Liver (tissue), 9 donors: Measurements from ENCODE around the gene ASIC1. TPM values are rescaled to one million over a fixed set of nuclear protein-coding genes. Genes with fewer than 3 reads are reported as not detected.

Source experiments
- DNase-seq: peaks from one replicate; pipeline ENCODE4 v3.0.0-alpha.2; 2017; ENCODE audit warnings: low spot score
- H3K27ac ChIP-seq, 2 donors: one replicate each; pipeline ENCODE4 v1.7.0; 2013; ENCODE audit warnings: inconsistent platforms in 2 of 2, low read length in 2 of 2, control low read depth in 1 of 2, low read depth in 1 of 2, mild to moderate bottlenecking in 1 of 2
- H3K27me3 ChIP-seq, 4 donors: one replicate each; pipeline versions ENCODE4 v1.6.1 to v1.7.0; 2013; ENCODE audit warnings: low read length in 3 of 4, inconsistent platforms in 1 of 4, mild to moderate bottlenecking in 1 of 4, moderate library complexity in 1 of 4; ENCODE audit not compliant: control insufficient read depth in 4 of 4, insufficient read depth in 4 of 4
- H3K36me3 ChIP-seq, 4 donors: one replicate each; pipeline versions ENCODE4 v1.6.1 to v1.7.0; 2013; ENCODE audit warnings: low read length in 3 of 4, mild to moderate bottlenecking in 3 of 4, low read depth in 1 of 4, moderate library complexity in 1 of 4; ENCODE audit not compliant: control insufficient read depth in 4 of 4, insufficient read depth in 3 of 4
- H3K4me1 ChIP-seq, 4 donors: one replicate each; pipeline versions ENCODE4 v1.6.1 to v1.7.0; 2013; ENCODE audit warnings: low read length in 3 of 4, mild to moderate bottlenecking in 3 of 4, moderate library complexity in 1 of 4; ENCODE audit not compliant: control insufficient read depth in 4 of 4, insufficient read depth in 4 of 4
- H3K4me3 ChIP-seq, 3 donors: one replicate each; pipeline versions ENCODE4 v1.6.1 to v1.7.0; 2013; ENCODE audit warnings: low read length in 3 of 3, control low read depth in 1 of 3, low read depth in 1 of 3, mild to moderate bottlenecking in 1 of 3
- H3K9ac ChIP-seq, 2 donors: one replicate each; pipeline ENCODE4 v1.7.0; 2013; ENCODE audit warnings: low read length in 2 of 2, mild to moderate bottlenecking in 2 of 2, moderate library complexity in 2 of 2, control low read depth in 1 of 2, low read depth in 1 of 2
- H3K9me3 ChIP-seq, 4 donors: one replicate each; pipeline versions ENCODE4 v1.6.1 to v1.7.0; 2013; ENCODE audit warnings: low read length in 3 of 4; ENCODE audit not compliant: control insufficient read depth in 4 of 4
- EGR1 ChIP-seq, 2 donors: IDR thresholded peaks; 2 replicates each; pipeline ENCODE4 v1.6.1; 2016 to 2018; ENCODE audit warnings: antibody characterized with exemption in 2 of 2, low read depth in 2 of 2
- FOXA1 ChIP-seq: IDR thresholded peaks from 2 replicates; pipeline ENCODE4 v1.6.1; 2016; ENCODE audit warnings: antibody characterized with exemption
- FOXA2 ChIP-seq: IDR thresholded peaks from 2 replicates; pipeline ENCODE4 v1.6.1; 2016; ENCODE audit warnings: antibody characterized with exemption
- GABPA ChIP-seq, 2 donors: IDR thresholded peaks in 1 of 2; conservative IDR thresholded peaks in 1 of 2; 2 replicates each; pipeline ENCODE4 v1.6.1; 2016; ENCODE audit warnings: antibody characterized with exemption in 2 of 2, mild to moderate bottlenecking in 1 of 2, moderate library complexity in 1 of 2
- HNF4A ChIP-seq, 2 donors: conservative IDR thresholded peaks; 2 replicates each; pipeline ENCODE4 v1.6.1; 2016; ENCODE audit warnings: antibody characterized with exemption in 2 of 2, mild to moderate bottlenecking in 2 of 2
- HNF4G ChIP-seq: IDR thresholded peaks from 2 replicates; pipeline ENCODE4 v1.6.1; 2016; ENCODE audit warnings: antibody characterized with exemption
- JUND ChIP-seq, 2 donors: IDR thresholded peaks; 2 replicates each; pipeline ENCODE4 v1.6.1; 2016; ENCODE audit warnings: antibody characterized with exemption in 2 of 2
- NR2F2 ChIP-seq: IDR thresholded peaks from 2 replicates; pipeline ENCODE4 v1.6.1; 2016; ENCODE audit warnings: antibody characterized with exemption
- RAD21 ChIP-seq, 2 donors: IDR thresholded peaks; 2 replicates each; pipeline ENCODE4 v1.6.1; 2016; ENCODE audit warnings: antibody characterized with exemption in 2 of 2, mild to moderate bottlenecking in 2 of 2
- SP1 ChIP-seq: IDR thresholded peaks from 2 replicates; pipeline ENCODE4 v1.6.1; 2018; ENCODE audit warnings: antibody characterized with exemption, mild to moderate bottlenecking
- TAF1 ChIP-seq: conservative IDR thresholded peaks from 2 replicates; pipeline ENCODE4 v1.6.1; 2016; ENCODE audit warnings: antibody characterized with exemption, mild to moderate bottlenecking
- YY1 ChIP-seq: IDR thresholded peaks from 2 replicates; pipeline ENCODE4 v1.6.1; 2016; ENCODE audit warnings: antibody characterized with exemption, mild to moderate bottlenecking
- WGBS: extraction: QIAGEN DNeasy Blood & Tissue Kit; methylation state at CpG from one replicate; pipeline ENCODE4 v1.1.7; 2013; 5-methylcytosine and 5-hydroxymethylcytosine counted together
- polyA plus RNA-seq, 2 donors: library from polyadenylated mRNA; stranded (reverse) in 1 of 2; unstranded in 1 of 2; fragments of 200-250 nt in 1 of 2; fragments of >200 nt in 1 of 2; fragmentation: Nextera tagmentation in 1 of 2; extraction: Ambion mirVana in 1 of 2; gene quantifications; one replicate each; pipeline versions ENCODE4 v1.2.1 to v1.2.3, GENCODE V29; 2013 to 2015
- total RNA-seq, 2 donors: library from RNA; depleted of rRNA; stranded (reverse); fragments of >200 nt; gene quantifications; one replicate each; pipeline ENCODE4 v1.2.3, GENCODE V29; 2014
- TF ChIP-seq, protein P1 (sequence below): IDR thresholded peaks from 2 replicates; pipeline ENCODE4 v1.6.1; 2016; ENCODE audit warnings: antibody characterized with exemption, mild to moderate bottlenecking
- TF ChIP-seq, protein P2 (sequence below): IDR thresholded peaks from 2 replicates; pipeline ENCODE4 v1.6.1; 2016; ENCODE audit warnings: antibody characterized with exemption
- TF ChIP-seq, protein P3 (sequence below): IDR thresholded peaks from 2 replicates; pipeline ENCODE4 v1.6.1; 2016; ENCODE audit warnings: antibody characterized with exemption
- TF ChIP-seq, protein P4 (sequence below): fragments of 150-350 bp; IDR thresholded peaks from 2 replicates; pipeline ENCODE4 v1.5.1; 2017; ENCODE audit warnings: improper control_type of control experiment, low read depth, low read length; ENCODE audit not compliant: missing input control
- donor health status: healthy.
- donor health status: healthy.
- donor health status: healthy.
- donor health status: healthy.
- donor health status: healthy.

ASIC1 gene
- total and polyA plus RNA-seq, 4 donors, result 0.05 to 0.08 (median 0.06) TPM; not detected in 1

DNA sequence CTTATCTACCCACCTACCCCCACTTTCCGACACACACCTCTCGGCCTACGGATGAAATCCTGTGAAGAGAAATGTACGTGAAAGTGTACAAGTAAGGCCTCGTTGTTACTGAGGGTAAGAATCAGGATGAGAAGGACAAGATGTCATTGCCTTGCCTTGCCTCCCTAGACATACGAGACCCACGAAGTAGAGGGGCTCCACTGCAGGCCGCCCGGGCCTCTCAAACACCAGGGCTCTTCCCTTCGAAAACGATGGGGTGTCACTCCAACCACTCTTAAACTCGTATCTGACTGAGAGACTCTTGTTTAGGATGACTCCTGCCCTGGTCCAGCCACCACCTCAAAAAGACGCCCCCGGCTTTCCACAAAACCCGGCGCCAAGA lies 32.6 kb upstream of the ASIC1 start:
- H3K4me1 ChIP-seq, result peaks cover 0 to 7% (median 5%) of the 10 kb centered on the region in 4 donors
- H3K9me3 ChIP-seq, result no peaks in the 10 kb centered on the region
- no peak overlapping the region for H3K27ac ChIP-seq
- H3K27me3 ChIP-seq, result no peaks in the 10 kb centered on the region
- peak overlapping the region; percentile 76 to 93 (median 81) for H3K4me3 ChIP-seq
- no peak for DNase-seq
- no peaks in the 10 kb centered on the region for H3K36me3 ChIP-seq
- TF ChIP-seq SP1 (no peak), FOXA1 (no peak), GABPA (IDR thresholded peaks at IDR 0.05 in 1 of 2, conservative IDR thresholded peaks at IDR 0.05 in 1 of 2) (no peak), HNF4A (conservative IDR thresholded peaks at IDR 0.05) (no peak), YY1 (no peak), RAD21 (IDR thresholded peaks at IDR 0.05) (no peak), TAF1 (no peak), EGR1 (IDR thresholded peaks at IDR 0.05; ENCODE audit: low read depth in 2 of 2) (no peak)
- TF ChIP-seq, protein P1, sequence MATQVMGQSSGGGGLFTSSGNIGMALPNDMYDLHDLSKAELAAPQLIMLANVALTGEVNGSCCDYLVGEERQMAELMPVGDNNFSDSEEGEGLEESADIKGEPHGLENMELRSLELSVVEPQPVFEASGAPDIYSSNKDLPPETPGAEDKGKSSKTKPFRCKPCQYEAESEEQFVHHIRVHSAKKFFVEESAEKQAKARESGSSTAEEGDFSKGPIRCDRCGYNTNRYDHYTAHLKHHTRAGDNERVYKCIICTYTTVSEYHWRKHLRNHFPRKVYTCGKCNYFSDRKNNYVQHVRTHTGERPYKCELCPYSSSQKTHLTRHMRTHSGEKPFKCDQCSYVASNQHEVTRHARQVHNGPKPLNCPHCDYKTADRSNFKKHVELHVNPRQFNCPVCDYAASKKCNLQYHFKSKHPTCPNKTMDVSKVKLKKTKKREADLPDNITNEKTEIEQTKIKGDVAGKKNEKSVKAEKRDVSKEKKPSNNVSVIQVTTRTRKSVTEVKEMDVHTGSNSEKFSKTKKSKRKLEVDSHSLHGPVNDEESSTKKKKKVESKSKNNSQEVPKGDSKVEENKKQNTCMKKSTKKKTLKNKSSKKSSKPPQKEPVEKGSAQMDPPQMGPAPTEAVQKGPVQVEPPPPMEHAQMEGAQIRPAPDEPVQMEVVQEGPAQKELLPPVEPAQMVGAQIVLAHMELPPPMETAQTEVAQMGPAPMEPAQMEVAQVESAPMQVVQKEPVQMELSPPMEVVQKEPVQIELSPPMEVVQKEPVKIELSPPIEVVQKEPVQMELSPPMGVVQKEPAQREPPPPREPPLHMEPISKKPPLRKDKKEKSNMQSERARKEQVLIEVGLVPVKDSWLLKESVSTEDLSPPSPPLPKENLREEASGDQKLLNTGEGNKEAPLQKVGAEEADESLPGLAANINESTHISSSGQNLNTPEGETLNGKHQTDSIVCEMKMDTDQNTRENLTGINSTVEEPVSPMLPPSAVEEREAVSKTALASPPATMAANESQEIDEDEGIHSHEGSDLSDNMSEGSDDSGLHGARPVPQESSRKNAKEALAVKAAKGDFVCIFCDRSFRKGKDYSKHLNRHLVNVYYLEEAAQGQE, result no peak
- TF ChIP-seq, protein P2, sequence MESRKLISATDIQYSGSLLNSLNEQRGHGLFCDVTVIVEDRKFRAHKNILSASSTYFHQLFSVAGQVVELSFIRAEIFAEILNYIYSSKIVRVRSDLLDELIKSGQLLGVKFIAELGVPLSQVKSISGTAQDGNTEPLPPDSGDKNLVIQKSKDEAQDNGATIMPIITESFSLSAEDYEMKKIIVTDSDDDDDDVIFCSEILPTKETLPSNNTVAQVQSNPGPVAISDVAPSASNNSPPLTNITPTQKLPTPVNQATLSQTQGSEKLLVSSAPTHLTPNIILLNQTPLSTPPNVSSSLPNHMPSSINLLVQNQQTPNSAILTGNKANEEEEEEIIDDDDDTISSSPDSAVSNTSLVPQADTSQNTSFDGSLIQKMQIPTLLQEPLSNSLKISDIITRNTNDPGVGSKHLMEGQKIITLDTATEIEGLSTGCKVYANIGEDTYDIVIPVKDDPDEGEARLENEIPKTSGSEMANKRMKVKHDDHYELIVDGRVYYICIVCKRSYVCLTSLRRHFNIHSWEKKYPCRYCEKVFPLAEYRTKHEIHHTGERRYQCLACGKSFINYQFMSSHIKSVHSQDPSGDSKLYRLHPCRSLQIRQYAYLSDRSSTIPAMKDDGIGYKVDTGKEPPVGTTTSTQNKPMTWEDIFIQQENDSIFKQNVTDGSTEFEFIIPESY, result no peak
- TF ChIP-seq, protein P3, sequence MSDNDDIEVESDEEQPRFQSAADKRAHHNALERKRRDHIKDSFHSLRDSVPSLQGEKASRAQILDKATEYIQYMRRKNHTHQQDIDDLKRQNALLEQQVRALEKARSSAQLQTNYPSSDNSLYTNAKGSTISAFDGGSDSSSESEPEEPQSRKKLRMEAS, result no peak
- TF ChIP-seq, protein P4, sequence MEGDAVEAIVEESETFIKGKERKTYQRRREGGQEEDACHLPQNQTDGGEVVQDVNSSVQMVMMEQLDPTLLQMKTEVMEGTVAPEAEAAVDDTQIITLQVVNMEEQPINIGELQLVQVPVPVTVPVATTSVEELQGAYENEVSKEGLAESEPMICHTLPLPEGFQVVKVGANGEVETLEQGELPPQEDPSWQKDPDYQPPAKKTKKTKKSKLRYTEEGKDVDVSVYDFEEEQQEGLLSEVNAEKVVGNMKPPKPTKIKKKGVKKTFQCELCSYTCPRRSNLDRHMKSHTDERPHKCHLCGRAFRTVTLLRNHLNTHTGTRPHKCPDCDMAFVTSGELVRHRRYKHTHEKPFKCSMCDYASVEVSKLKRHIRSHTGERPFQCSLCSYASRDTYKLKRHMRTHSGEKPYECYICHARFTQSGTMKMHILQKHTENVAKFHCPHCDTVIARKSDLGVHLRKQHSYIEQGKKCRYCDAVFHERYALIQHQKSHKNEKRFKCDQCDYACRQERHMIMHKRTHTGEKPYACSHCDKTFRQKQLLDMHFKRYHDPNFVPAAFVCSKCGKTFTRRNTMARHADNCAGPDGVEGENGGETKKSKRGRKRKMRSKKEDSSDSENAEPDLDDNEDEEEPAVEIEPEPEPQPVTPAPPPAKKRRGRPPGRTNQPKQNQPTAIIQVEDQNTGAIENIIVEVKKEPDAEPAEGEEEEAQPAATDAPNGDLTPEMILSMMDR, result no peak
- H3K9ac ChIP-seq, result peak overlapping the region; percentile 53 to 68
- WGBS, result 3% methylated on average over 16 of the region's 16 CpGs

DNA sequence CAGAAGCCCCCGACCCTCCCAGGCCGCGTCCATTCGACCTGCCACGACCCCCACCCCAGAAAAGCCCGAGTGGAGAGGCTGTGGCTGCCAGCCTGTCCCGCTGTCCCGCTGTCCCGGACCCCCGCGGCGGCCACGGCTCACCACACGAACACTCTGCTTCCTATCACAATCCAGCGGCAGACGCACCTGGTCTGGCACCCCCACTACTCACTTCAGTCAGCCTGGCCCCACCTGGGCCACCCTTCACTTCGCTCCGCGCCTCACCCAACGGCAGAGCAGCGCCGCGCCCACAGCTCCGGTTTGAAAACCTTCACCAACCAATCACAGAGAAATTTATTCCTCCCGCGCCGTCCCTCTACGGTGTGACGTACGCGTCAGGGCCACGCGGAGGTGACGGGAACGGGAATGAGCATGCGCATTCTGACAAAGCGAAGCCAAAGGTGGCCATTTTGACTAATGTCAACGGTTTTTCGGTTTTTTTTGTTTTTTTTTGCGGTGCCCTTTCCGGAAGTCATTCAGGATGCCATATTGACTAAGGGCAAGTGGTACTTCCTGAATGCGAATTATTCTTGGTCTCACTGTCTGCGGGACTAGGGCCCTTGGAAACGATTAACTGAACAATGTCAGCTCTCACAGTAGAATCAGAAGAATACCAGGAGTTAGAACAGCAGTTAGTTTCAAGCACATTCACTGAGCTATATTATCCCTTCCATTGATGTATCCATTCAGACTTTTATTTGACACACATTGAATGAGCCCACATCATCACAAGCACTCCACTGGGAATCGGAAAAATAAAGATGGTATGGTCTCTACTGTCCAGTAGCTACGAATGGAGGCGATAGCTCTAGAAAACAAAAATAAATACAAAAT lies 32.0 kb upstream of the ASIC1 start, which contains the start of gene RACGAP1:
Gene RACGAP1 (minus strand): TSS at position 308 of the 873 bp plus-strand sequence. CDS start 8,779 bp downstream, outside the sequence.
- DNase-seq, result peak; percentile 92
- H3K36me3 ChIP-seq, result no peaks in the 10 kb centered on the region
- WGBS, result 5% methylated on average over 47 of the region's 47 CpGs
- H3K4me1 ChIP-seq, result peaks cover 0 to 7% (median 5%) of the 10 kb centered on the region in 4 donors
- peak within 1 kb of the TSS; percentile 53 to 68 for H3K9ac ChIP-seq
- peak within 1 kb of the TSS in 1 of 2 donors; percentile 39 for H3K27ac ChIP-seq
- H3K27me3 ChIP-seq, result no peaks in the 10 kb centered on the region
- H3K9me3 ChIP-seq, result no peaks in the 10 kb centered on the region
- peak within 1 kb of the TSS; percentile 76 to 93 (median 81) for H3K4me3 ChIP-seq
- TF ChIP-seq FOXA1 (peak; percentile 66), EGR1 (IDR thresholded peaks at IDR 0.05; ENCODE audit: low read depth in 2 of 2) (peak in 1 of 2 donors; percentile 11), SP1 (peak; percentile 61), YY1 (peak; percentile 100), JUND (IDR thresholded peaks at IDR 0.05) (peak in 1 of 2 donors; percentile 38), RAD21 (IDR thresholded peaks at IDR 0.05) (peak in 1 of 2 donors; percentile 25), HNF4A (conservative IDR thresholded peaks at IDR 0.05) (no peak), FOXA2 (peak; percentile 72), NR2F2 (peak; percentile 81), HNF4G (no peak)
- TF ChIP-seq, protein P4, result no peak
- TF ChIP-seq, protein P3, result peak; percentile 89
- TF ChIP-seq, protein P2, result peak; percentile 97
